NCI-H2227 (cell line): ENCODE data around the gene GNPTG.

Source experiments
- DNase-seq: peaks from one replicate; lab custom pipeline; 2025; ENCODE audit not compliant: unreplicated experiment; lab: John Stamatoyannopoulos, UW

GNPTG gene

DNA sequence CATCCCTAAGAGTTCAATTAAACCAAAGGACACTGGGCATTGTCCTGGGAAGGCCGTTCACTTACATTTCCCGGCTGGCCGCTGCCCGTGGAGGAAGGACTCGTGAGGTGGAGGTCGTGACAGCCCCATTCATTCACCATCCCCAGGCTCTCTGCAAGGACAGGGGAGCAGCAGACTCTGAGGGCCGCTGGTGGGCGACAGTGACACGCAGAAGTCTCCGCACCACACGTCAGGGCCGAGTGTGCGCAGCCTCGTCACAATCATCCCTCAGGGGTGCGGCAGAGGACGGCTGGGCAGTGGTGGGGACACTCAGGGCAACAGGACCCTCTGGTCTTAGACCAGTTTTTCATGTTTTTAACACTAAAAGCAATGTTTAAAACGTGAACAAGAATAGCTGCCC is 41.1 kb downstream of the GNPTG start:
- no peak for DNase-seq

DNA sequence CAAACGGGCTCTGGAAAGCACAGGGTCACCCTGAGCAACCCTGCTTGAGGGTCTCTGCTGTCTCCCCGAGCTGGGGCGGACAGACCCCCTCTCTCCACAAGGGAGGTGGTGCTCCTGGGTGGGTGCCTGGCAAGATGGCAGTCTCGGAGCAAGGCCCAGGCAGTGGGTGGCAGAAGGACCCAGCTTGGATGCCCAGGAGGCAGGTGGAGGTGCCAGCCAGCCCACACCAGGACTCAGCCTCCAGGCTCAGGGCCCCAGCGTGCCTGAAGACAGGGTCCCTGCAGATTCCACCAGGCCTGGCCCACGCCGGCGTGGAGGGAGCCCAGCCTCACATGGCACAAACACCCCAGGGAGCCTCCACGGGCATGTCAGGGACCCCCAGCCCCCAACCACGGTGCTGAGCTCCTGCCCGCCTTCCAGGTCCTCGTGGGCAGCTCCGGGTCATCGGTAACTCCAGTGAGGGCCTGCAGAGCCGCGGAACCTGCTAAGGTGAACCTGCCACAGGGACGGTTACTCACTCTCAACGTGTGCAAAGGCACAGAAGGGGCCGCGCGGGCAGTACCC is 42.0 kb downstream of the GNPTG start:
- DNase-seq, result no peak

- no peak for DNase-seq
Measured at GRCh38 chr16:1394367-1394951, 42.7 kb downstream of the GNPTG start.

DNA sequence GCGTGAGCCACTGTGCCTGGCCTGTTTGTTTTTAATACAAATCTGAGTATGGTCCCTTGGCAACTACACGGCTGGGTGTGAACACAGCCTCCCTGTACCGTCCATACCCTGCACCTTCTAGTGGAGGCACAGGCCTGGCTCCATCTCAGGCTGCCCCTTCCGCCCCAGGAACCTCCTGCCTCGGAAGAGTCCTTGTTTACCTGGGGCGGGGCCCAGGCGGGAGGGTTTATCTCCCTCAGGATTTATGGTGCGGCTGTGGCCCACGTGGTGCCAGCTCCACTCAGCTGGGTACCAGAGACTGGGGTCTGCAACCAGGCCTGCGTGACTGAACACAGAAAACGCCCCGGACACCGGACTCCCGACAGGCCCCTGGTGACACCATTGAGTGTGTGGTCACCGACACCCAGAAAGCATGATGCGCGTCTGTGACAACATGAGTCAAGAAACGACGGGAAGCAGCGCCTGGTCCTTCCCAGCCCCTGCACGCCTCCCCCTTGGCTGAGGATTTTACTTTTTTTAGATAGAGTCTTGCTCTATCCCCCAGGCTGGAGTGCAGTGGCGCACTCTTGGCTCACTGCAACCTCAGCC is 43.8 kb downstream of the GNPTG start:
- DNase-seq, result no peak

- DNase-seq, result no peak
Measured at GRCh38 chr16:1397779-1398178, 46.0 kb downstream of the GNPTG start.

DNA sequence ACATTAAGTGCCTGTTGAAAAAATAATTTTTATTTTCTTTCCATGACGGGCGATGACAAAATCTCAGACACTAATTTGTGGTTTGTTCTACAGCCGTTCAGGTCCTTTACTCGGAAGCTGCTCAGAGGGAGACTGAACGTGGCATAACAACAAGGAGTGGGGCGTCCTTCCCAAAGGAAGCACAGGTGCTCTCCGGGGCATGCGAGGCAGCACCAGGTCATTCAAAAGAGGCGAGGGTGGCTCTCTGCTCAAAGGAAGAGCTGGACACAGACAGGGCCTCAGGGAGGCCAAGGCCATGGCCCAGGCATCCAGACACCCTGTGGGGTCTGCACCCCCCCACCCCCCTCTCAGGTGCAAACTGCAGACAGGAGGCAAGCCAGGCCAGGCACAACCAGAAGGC is 46.6 kb downstream of the GNPTG start:
- no peak for DNase-seq

DNA sequence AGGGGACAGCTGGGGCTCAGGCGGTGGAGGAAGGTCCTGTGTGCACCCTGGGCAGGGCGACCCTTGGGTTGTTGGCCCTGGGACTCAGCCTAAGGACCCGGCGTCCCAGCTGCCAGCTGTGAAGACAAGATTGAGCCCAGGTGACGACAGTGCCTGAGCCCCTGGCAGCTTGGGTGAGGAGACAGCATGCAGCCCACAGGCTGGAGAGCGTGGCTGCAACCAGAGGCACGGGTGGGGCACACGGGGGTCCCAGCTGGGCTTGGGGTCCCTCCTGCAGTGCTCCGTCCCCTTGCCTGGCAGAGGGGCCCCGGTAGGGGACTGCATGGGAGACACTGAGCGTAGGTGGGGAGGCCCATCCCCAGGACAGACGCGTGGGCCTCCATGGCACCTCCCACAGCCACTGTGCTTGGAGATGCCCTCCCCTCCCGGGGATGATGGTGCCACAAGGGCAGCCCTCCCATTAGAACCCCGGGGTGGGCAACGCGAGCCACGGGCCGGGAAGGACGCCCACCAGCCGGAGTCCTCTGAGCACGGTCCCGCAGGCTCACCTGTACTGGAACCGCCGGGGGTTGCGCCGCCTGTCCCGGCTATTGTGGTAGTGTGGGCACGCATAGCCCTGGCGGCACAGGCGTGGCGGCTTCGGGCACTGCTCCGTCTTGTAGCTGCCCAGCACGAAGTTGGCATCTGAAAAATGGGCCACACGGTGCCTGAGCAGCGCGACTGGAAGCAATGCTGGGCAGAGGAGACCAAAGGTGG is 47.3 kb downstream of the GNPTG start:
- no peak for DNase-seq

DNA sequence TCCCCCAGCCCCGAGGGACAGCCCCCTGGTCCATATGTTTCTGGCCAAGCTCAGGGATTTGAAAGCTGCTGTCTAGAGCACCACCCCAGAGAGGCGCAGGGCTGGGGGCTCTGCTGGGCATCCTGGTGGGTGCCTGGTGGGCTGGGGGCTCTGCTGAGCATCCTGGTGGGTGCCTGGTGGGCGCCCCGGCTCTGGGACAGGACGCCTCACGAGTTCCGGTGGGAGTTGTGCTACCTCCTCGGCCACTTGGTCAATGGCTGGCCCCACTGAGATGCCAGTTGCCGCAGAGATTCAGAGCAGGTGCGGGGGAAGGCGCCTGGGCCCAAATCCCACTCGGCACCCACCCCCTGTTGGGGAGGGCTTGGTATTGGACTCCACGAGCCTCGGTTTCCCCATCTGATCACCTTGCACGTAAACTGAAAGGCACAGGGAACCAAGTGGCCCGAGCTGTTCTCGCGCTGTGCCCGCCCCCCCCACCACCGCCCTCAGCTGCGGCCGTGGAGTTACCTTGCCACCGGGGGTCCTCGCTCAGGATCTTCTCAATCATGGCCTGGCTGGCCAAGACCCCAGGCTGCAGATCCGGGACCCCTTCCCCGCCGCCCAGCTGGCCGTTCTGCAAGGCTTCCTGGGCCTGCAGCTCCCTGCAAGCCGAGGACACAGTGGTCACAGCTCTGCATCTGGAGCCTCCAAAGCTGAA is 49.5 kb downstream of the GNPTG start:
- DNase-seq, result no peak

GRCh38 chr16:1401758-1402154 is 50.0 kb downstream of the GNPTG start:
- DNase-seq, result no peak

- no peak for DNase-seq
Measured at GRCh38 chr16:1403036-1403435, 51.3 kb downstream of the GNPTG start.

DNA sequence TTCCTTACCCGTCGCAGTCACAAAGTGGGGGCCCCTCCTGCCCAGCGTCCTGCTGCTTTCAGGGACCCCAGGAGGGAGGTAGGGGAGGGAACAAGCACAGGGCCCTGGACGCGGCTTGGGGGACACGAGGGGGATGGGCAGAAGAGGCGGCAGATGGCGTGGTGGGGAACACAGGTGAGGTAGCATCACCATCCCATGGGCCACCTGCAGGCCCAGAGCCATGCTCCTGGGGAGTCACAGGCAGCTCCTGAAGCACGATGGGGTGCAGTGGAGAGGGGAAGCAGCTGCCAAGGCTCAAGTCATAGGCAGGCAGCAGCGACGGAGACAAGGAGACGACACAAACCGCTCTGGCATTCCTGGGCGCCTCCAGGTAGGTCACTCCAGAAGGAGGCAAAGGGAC is 52.0 kb downstream of the GNPTG start:
- no peak for DNase-seq

DNA sequence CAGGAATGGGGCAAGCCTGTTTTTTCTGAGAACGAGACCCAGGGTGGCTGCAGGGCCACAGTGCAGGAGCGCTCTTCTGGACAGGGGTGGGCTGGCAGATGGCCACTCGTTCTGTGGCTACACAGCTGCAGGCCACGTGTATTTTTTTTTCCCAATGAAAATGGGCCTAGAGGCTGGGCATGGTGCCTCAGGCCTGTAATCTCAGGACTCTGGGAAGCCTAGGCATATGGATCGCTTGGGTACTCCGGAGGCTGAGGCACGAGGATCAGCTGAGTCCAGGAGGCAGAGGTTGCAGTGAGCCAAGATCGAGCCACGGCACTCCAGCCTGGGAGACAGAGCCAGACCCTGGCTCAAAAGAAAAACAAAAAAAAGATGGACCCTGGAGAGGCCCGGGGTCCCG is 56.0 kb downstream of the GNPTG start:
- no peak for DNase-seq

DNA sequence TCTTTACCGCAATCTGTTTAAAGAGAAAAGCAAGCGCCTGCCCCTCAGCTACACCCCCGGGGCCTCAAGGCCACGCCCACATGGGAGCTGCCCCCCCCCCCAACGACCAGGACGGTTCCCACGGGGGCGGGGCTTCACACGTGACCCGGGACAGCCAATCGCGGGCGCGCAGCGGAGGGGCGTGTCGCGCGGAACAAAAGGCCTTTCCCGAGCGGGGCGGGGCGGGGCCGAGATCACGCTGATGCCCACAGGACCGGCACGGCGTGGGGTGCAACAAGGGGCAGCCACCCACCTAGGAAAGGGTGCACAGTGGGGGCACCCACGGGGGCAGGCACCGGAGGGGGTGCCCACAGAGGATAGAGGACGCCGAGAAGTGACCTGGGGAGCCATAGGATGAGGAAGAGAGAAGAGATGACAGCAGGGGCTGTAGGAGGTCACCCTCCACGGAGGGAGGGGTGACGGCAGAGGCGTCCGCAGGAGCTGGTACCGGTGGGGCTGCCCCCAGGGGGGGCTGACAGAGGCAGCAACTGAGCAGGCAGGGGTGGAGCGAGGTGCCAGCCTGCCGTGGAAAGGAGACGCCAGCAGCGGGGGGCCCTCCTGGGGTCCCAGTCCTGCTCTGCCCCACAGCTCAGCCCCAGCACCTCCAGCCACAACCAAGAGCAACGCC is 56.6 kb downstream of the GNPTG start:
- DNase-seq, result peak; percentile 95

- no peak for DNase-seq
Measured at GRCh38 chr16:1412847-1413246, 61.1 kb downstream of the GNPTG start.
